ENCODE data around the gene ADAMTS5. TPM values are rescaled to one million over a fixed set of nuclear protein-coding genes. Genes with fewer than 3 reads are reported as not detected.

Gene ADAMTS5
- total and polyA plus RNA-seq, 2 of the 8 experiments (the other 6 are each of a cell fraction or from before 2014, with no cell fraction given) = 0.20 to 1.1 TPM

- ChIA-PET POLR2A (ENCODE audit: partially characterized antibody) (no interaction called here), CTCF (ENCODE audit: partially characterized antibody) (no interaction called here)
- no peaks in the 10 kb centered on the region for H3K79me1 ChIP-seq (ENCODE audit: low read depth, low read length)
- H2BK120ac ChIP-seq (replicated peaks; ENCODE audit: low read depth, low read length) = no peak overlapping the region
- no peak overlapping the region for H2AK5ac ChIP-seq (ENCODE audit: low read depth, low read length)
- H3K4me3 ChIP-seq (ENCODE audit: extremely low read depth in 1 of 4, insufficient read depth in 2 of 4, low read depth in 3 of 4, low read length in 4 of 4) = no peak overlapping the region
- H3K23me2 ChIP-seq (ENCODE audit: low read depth, low read length) = no peaks in the 10 kb centered on the region
- H3K23ac ChIP-seq (ENCODE audit: insufficient read length) = no peak overlapping the region
- H4K8ac ChIP-seq (ENCODE audit: extremely low read depth, insufficient read depth, low read length) = no peak overlapping the region
- TF ChIP-seq SP4 (IDR thresholded peaks at IDR 0.05; ENCODE audit: low read length) = no peak
- no peak for TF ChIP-seq ZNF274 (IDR thresholded peaks at IDR 0.05; ENCODE audit: borderline replicate concordance, extremely low read depth, low read length)
- TF ChIP-seq HDAC6 (IDR thresholded peaks at IDR 0.05; ENCODE audit: low read depth, low read length) = no peak
- no peak for TF ChIP-seq CBX8 (IDR thresholded peaks at IDR 0.05; ENCODE audit: borderline replicate concordance, low read depth, low read length)
- TF ChIP-seq FOSL1 (IDR thresholded peaks at IDR 0.05; ENCODE audit: insufficient read depth, low read depth, low read length) = no peak
- H3K18ac ChIP-seq (ENCODE audit: extremely low read depth, low read length) = no peak overlapping the region
- H3K4me1 ChIP-seq (replicated peaks in 1 of 4; ENCODE audit: control insufficient read depth in 3 of 4, insufficient read depth in 4 of 4, low read length in 3 of 4) = no peaks in the 10 kb centered on the region
- no peaks in the 10 kb centered on the region for H3K79me2 ChIP-seq (ENCODE audit: control insufficient read depth in 1 of 2, insufficient read depth in 2 of 2, low read length in 2 of 2)
- H3K36me3 ChIP-seq (ENCODE audit: control insufficient read depth in 2 of 4, insufficient read depth in 4 of 4, low read length in 3 of 4) = no peaks in the 10 kb centered on the region
- H4K5ac ChIP-seq (ENCODE audit: insufficient read length, low read depth, low read length) = no peak overlapping the region
- no peak overlapping the region for H3K27ac ChIP-seq (ENCODE audit: low read depth, low read length)
- no peak overlapping the region for H2BK5ac ChIP-seq (ENCODE audit: low read depth, low read length)
- no peaks in the 10 kb centered on the region for H3K27me3 ChIP-seq (replicated peaks in 1 of 4; ENCODE audit: control insufficient read depth in 3 of 4, extremely low read depth in 1 of 4, insufficient read depth in 3 of 4, low read length in 3 of 4)
- no peak for FAIRE-seq
- no peak overlapping the region for H3K4ac ChIP-seq (replicated peaks; ENCODE audit: insufficient read length, low read depth, low read length)
- H3K9me3 ChIP-seq (ENCODE audit: insufficient read depth in 2 of 2, low read depth in 1 of 2, low read length in 1 of 2) = no peaks in the 10 kb centered on the region
- DNase-seq (ENCODE audit: low read depth in 1 of 2, low spot score in 2 of 2) = no peak
- no peak overlapping the region for H2BK15ac ChIP-seq (ENCODE audit: low read length)
- no peak overlapping the region for H3K4me2 ChIP-seq (ENCODE audit: insufficient read depth in 1 of 2, low read depth in 2 of 2, low read length in 2 of 2)
- no peaks in the 10 kb centered on the region for H4K20me1 ChIP-seq (replicated peaks in 1 of 2; ENCODE audit: control insufficient read depth in 1 of 2, insufficient read depth in 2 of 2, low read length in 2 of 2)
- no peak overlapping the region for H4K91ac ChIP-seq (replicated peaks; ENCODE audit: insufficient read length, low read length)
- no peak overlapping the region for H3K56ac ChIP-seq (replicated peaks; ENCODE audit: insufficient read length, low read depth, low read length)
- no peak overlapping the region for H2BK20ac ChIP-seq (ENCODE audit: low read length)
- H2BK12ac ChIP-seq (ENCODE audit: low read depth, low read length) = no peak overlapping the region
- WGBS, 2 experiments (ENCODE audit: extremely low coverage in 1 of 2, insufficient coverage in 1 of 2, insufficient read length in 1 of 2, insufficient replicate concordance in 2 of 2, low coverage in 1 of 2, low lambda C conversion rate in 2 of 2, missing lambda C conversion rate in 1 of 2) = 97% methylated on average over 10 of the region's 10 CpGs; no CpG with 5 or more reads in 1 of the 2 experiments
- H3K9ac ChIP-seq (replicated peaks in 1 of 4; ENCODE audit: extremely low read depth in 1 of 4, low read depth in 3 of 4, low read length in 3 of 4) = no peak overlapping the region
- H2AFZ ChIP-seq (ENCODE audit: low read length) = no peak overlapping the region
- H3K14ac ChIP-seq (ENCODE audit: insufficient read length) = no peak overlapping the region
Measured at GRCh38 chr21:26923986-26924385, 42.9 kb downstream of the ADAMTS5 start.

Data from H1 (cell line).